ENCODE results near the gene NIP7.

Gene NIP7

DNA sequence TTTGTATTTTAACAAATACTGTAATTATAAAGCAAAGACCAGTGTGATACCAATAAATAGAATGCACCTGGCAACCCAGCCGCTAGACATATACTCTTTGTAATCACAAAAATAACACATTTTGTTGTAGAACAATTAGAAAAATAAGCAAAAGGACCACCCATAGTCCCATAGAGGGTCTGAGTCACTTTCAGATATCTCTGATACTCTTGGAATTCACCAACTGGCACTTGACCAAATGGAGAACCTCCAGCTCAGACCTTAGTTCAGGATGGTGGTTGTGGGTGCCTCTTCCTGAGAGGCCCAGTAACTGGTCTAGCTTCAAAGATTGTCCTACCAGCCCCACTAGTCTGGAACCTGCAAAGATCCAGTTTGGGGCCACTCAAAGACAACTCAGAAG is 47.0 kb downstream of the NIP7 start:
- no peak for DNase-seq (ENCODE audit: low spot score)
- TF ChIP-seq, protein P1, sequence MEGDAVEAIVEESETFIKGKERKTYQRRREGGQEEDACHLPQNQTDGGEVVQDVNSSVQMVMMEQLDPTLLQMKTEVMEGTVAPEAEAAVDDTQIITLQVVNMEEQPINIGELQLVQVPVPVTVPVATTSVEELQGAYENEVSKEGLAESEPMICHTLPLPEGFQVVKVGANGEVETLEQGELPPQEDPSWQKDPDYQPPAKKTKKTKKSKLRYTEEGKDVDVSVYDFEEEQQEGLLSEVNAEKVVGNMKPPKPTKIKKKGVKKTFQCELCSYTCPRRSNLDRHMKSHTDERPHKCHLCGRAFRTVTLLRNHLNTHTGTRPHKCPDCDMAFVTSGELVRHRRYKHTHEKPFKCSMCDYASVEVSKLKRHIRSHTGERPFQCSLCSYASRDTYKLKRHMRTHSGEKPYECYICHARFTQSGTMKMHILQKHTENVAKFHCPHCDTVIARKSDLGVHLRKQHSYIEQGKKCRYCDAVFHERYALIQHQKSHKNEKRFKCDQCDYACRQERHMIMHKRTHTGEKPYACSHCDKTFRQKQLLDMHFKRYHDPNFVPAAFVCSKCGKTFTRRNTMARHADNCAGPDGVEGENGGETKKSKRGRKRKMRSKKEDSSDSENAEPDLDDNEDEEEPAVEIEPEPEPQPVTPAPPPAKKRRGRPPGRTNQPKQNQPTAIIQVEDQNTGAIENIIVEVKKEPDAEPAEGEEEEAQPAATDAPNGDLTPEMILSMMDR (IDR thresholded peaks at IDR 0.05; ENCODE audit: borderline replicate concordance, control extremely low read depth, extremely low read depth, insufficient read depth, missing control alignments), result no peak

More for the DNA sequence above, 47.0 kb downstream of the NIP7 start:
- in situ Hi-C loops (cut with MboI; ENCODE audit: low sequenced_read_pairs, unreplicated experiment), result loop anchor here (25.0 kb wide), 1 partner anchor 551 kb away; no protein-coding TSS in a partner anchor

All from GM13976 (cell line).